ENCODE results near the gene TEKT5. TPM values are rescaled to one million over a fixed set of nuclear protein-coding genes. Genes with fewer than 3 reads are reported as not detected.
"Not testable (repeated sequence)": the region's sequence is repeated elsewhere in the genome, so short reads cannot be mapped to it uniquely, and the experiment has no call there.

The TEKT5 gene
- total RNA-seq, 1 donor from 2014 or later = 0.12 TPM

DNA sequence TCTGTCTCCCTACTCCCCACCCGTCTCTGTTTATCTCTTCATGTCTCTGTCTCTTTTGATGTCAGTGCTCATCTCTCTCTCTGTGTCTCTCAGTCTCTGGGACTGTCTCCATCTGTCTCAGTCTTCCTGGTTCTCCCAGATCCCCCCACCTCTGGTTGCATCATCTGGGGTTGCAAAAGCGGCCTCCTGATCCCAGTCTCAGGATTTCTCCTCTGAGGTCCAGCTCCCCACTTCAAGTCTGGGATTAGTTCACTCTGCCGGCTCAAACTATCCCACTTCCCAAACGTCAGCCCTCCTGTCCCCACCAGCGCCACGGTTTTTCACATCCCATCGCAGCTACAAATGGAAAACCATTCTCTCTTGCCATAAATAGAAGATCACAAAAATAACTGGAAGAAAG lies 9.0 kb downstream of the TEKT5 start:
- no peak for DNase-seq (ENCODE audit: extremely low read depth, low read depth, low spot score)

DNA sequence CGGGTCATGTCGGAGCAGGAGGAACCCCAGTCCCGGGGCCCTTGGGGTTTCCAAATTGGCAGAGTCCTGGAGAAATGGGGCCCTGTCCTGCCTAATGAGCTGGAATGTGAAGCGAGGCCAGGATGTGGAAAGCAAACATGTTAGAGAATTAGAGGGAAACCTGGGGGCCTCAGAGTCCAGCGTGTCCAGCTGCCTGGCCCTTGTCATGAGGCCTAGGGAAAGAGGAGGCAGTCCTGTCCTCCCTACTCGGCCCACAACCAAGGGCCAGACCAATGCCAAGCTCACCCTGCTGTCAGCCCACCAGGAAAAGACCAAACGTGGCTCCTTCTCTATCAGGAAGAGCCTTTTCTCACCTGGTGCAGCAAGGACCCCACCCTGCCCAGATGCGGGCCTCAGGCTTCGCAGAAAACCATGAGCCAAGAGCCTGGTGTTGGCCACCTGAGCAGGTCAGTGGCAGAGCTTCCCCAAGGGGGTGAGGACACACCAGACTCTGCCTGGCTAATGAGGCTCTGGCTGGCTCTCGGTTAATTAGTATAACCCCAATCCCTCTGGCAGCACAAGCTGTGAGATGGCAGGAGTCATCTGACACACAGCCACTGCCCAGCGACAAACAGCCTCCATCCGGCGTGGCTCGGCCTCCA lies 10.1 kb downstream of the TEKT5 start:
- DNase-seq (ENCODE audit: extremely low read depth, low read depth, low spot score) = no peak

DNA sequence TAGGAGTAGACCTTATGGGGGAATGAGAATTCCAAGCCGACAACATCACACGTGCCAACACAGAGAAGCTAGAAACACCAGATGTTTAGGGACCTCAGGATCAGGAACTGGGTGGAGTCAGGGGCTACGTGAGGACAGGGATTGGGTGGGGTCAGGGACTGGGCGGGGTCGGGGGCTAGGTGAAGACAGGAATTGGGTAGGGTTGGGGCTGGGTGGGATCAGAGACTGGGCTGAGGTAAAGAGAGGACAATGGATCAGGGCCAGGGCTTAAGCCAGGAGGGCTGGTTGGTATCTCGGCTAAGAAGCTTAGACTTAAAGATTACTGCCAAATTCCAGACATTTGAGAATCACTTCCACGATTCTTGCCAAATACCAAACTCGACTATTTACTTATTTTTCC lies 11.6 kb downstream of the TEKT5 start:
- DNase-seq (ENCODE audit: extremely low read depth, low read depth, low spot score) = no peak

DNA sequence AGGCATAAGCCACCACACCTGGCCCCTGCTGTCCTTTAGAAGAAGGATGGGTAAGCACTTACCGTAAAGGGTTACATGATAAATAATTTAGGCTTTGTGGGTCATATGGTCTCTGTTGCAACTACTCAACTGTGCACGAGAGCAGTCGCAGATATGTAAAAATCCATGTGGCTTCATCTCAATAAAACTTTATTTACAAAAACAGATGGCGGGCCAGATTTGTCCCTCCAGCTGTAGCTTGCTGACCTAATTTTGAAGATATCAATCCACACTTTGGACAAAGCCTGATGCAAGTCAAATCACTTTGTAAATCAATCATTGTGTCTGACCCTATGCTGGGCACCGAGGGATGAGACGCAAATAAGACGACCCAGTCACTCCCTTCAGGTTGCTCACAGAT lies 12.1 kb downstream of the TEKT5 start:
- no peak for DNase-seq (ENCODE audit: extremely low read depth, low read depth, low spot score)

DNA sequence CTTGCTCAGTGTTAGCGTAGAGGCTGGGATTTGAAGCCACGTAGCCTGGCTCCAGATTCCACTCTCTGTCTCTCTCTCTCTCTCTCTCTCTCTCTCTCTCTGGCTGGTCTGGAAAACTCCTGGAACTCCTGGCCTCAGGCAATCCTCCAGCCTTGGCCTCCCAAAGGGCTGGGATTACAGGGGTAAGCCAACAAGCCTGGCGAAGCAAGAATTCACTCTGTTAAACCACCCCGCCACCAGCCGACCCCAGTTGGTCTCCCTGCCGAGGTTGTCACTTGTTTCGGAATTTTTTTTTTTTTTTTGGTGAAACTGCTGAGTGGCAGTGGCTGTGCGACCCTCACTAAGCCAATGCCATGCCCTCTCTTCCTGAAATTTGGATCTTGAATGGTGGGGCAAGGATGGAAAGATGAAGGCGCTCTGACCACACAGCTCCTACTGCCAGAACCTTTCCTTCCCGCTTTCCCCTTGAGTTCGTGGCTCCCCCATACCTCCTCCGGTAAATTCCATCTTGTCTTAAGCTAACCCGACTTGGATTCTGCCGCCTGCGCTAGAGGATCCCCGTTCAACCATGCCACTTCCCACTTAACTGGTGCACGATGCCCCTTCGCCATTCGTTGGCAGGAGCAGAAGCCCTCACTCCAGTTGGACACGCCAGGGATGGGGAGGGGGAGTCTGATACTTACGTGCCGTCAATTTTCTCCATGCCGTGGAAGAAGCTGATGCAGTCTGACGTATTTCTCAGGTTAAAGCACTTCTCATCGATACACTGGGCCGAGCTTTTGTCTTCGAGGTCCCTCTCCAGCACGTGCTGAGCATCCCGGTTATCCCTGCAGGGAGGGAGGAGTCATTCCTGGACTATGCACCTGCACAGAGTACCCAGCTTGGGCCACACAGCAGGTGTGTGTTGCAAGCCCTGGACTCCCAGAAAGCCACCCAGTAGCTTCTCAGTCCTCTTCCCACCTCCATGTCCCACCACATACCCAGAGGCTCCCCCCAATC lies 13.1 kb downstream of the TEKT5 start:
- DNase-seq (ENCODE audit: extremely low read depth, low read depth, low spot score) = no peak

DNA sequence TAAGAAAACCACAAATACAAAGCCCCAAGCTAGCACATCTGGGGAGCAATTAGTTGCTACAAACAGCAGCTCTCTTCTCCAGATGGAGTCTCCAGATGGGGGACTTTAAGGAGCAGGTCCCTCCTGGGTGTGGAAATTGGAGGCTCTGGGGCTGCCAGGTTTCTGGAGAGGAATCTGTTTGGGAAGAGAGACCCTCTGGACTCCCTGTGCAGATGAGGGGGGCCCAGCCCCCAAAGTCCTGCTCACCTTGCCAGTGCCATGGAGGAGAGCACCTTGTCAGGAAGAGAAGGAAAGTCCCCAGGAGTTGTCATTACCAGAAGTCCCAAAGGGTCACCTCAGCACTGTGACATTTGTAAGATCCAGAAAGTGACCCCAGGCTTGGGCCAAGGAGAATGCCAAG lies 14.8 kb downstream of the TEKT5 start:
- no peak for DNase-seq (ENCODE audit: extremely low read depth, low read depth, low spot score)

DNA sequence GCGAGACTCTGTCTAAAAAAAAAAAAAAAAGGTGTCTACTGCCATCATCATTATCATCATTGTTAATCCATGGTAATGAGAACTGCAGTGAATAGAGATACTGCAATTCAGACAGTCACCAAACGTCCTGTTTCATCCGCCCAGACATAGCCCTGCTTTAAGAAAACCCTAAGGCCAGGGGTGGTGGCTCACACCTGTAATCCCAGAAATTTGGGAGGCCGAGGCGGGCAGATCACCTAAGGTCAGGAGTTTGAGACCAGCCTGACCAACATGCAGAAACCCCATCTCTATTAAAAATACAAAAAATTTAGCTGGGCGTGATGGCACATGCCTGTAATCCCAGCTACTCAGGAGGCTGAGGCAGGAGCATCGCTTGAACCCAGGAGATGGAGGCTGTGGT lies 15.3 kb downstream of the TEKT5 start:
- not testable (repeated sequence) for DNase-seq (ENCODE audit: extremely low read depth, low read depth, low spot score)

DNA sequence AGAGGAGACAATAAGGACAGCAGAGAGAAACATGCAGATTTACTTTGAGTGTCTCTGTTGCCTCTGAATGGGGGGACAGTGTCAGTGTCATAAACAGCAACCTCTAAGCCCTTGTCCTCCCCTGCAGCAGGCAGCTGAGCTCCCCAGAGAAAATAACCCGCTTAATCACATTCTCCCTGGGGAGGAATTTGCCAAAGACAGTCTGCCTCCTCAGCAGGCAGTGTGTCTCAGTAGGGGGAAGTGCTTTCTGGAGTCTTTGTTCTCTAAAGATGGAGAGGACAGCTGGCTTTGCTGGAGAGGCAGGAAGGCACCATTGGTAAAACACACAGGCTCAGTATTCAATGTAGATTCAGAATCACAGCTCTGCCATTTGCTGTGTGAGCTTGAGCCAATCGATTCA lies 16.1 kb downstream of the TEKT5 start:
- no peak for DNase-seq (ENCODE audit: extremely low read depth, low read depth, low spot score)

DNA sequence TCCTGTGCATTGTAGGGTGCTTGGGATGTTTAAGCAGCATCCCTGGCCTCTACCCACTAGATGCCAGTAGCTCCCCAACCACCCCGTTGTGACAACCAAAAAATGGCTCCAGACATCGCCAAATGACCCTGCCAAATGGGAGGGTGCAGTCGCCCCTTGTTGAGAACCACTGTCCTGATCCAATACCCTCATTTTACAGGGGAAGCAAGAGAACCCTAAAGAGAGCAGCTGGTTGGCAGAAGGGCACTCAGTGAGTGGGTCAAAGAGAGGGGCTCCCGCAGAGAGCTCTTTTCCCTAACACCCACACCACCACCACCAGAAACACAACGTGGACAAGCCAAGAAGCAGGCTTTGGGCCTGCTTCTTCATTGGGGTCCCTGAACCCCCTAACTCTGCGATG lies 18.4 kb downstream of the TEKT5 start:
- no peak for DNase-seq (ENCODE audit: extremely low read depth, low read depth, low spot score)

DNA sequence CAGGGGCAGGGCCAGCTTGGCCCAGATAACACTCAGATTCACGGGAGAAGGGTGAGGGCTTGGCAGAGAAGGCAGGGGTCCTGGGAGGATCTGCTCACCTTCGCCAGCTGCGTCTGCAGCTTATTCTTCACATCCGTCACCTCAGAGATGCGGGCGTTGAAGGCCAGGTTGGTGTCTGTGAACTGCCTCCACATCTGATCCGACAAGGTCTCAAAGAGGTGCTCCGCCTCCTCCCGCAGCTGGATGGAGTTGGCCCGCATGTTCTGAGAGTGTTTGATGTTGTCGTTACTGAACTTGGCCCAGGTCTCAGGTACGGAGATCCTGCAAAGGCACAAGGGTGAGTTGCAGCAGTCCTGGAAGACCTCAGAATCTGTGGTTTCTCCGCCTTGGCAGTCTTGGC lies 18.9 kb downstream of the TEKT5 start:
- DNase-seq (ENCODE audit: extremely low read depth, low read depth, low spot score) = no peak

DNA sequence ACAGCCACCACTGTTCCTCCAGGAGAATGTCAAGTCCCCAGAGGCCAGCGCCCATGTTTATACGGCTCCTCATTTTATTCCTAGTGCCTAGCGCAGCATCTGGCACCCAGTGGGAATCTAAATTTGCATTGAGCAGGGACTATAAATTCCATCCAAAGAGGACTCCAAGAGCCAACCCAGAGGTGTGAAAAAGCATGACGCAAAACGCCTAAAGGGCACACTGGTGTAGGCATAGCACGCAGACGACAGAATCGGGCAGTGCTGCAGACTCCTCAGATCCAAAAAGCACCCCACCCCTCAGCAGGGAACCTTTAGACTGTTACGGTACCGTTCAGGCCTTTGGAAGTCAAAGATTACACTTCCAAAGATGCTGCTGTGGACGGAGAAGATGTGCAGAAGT lies 19.5 kb downstream of the TEKT5 start:
- DNase-seq (ENCODE audit: extremely low read depth, low read depth, low spot score) = no peak

DNA sequence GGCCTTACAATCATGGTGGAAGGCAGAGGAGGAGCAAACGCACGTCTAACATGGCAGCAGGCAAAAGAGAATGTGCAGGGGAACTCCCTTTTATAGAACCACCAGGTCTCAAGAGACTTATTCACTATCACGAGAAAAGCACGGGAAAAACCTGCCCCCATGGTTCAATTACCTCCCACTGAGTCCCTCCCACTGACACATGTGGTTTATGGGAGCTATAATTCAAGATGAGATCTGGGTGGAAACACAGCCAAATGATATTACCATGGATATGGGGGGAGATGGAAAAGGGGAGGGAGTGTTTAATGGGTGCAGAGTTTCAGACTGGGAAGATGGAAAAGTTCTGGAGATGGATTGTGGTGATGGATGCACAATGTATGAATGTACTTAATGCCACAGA lies 23.0 kb downstream of the TEKT5 start:
- no peak for DNase-seq (ENCODE audit: extremely low read depth, low read depth, low spot score)

DNA sequence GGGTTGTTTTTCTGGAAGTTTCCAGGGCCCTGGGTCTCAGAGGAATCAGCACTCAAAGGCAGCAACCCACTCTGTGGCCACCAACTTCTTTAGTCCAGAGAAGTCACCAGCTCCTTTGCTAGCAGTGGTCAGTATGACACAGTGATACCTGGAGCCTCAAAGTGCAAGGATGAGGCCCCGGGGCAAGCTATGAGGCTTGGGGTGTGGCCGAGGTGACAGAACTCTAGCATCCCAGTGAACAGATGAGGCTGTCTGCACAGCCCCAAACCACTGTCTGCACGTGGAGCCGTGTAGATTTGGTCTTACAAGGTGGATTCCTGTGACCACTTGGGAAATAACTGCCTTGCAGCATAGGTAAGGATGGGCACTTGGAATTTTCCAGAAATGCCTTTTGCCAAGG lies 24.9 kb downstream of the TEKT5 start:
- no peak for DNase-seq (ENCODE audit: extremely low read depth, low read depth, low spot score)

DNA sequence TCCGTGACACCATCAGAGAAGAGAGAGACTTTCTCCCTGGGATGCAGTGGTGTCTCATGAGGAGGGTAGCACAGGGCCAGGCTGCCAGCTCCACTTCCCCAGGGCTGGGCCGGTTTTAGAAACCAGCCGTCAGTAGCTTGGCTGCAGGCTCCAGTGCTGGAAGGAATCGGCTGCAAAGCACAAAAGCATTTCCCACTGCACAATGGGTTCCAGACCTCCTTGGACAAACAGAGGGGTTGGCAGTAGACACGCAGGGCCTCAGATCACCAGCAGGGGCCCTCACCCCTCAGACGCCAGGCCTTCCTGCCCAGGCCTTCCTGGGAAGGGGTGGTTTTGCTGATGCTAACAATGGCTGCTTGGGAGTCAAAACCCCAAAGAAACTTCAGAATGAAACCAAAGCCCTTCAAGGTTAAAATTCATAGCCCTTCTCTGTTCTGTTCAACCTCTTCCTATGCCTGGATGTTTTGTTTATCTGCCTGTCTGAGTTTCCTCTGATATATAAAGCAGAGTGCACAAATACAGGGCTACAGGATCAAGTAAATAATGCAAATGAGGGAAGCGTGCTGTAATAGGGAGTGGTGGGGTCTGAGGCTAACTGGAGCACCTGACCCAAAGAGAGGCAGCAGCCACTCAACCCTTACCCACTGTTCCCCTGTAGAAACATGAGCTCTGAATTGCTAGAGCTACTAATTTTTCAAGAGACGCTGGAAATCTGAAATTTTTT lies 26.2 kb downstream of the TEKT5 start:
- DNase-seq (ENCODE audit: extremely low read depth, low read depth, low spot score) = no peak

DNA sequence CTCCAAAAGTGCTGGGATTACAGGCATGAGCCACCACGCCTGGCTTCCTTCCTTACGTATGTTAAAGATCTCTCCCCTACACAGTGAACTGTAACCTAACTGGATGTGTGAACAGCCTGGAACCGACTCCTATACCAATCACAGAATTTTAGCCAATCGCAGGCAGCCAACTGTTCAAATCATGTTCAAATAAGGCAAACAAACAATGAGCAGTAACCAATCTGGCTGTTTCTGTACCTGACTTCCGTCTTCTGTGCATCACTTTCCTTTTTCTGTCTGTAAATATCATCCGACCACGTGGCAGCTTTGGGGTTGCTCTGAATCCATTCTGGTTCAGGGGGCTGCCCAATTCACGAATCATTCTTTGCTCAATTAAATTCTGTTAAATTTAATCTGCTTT lies 27.5 kb downstream of the TEKT5 start:
- DNase-seq (ENCODE audit: extremely low read depth, low read depth, low spot score) = no peak

DNA sequence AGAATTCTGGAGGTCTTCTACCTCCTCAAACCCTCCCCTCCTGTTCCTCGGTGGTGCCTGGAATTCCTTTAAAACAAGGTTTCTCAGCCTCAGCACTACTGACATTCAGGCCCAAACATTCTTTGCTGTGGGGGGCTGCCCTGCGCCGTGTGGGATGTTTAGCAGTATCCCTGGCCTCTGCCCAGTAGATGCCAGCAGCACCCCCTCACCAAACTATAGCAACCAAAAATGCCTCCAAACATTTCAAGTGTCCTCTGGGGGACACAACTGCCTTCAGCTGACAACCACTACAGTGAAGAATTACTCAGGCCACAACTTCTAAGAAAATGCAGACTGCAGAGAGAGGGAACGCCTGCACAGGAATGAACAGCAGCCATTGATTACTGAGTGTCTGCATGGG lies 28.4 kb downstream of the TEKT5 start:
- DNase-seq (ENCODE audit: extremely low read depth, low read depth, low spot score) = no peak

DNA sequence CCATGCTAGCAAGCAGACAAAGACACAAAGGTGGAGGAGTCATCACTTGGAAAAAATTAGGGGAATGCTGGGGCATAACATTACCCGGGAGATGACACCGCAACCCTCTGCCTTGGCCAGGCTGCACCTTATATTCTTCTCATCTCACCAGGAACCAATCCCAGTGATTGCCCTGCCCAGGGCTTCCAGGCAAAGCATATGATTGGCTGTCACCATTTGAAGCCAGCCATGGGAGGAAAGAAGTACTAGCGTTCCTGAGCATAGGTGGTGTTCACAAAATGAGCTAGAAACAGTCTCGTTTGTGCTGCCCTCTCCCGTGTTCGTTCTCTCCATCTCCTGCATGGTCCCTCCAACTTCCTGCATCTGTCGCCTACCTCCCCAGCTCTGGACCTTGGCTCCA lies 29.6 kb downstream of the TEKT5 start:
- DNase-seq (ENCODE audit: extremely low read depth, low read depth, low spot score) = no peak

DNA sequence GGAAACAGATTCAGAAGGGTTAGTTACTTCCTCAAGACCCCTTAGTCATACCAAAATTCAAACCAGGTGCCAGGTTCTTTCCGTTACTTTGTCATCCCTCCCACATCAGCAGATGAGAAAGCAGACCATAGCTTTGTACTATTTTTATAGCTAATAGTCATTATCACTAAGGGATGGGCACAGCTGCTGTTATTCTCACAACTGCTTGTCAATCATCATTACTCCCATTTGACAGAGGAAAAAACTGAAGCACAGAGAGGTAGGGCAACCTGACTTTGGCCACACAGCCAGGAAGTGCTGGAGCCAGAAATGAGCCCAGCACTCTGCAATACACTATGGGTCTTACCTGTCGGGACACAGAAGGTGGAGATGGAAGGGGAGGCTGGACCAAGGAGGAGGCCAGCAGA lies 30.0 kb downstream of the TEKT5 start:
- no peak for DNase-seq (ENCODE audit: extremely low read depth, low read depth, low spot score)

DNA sequence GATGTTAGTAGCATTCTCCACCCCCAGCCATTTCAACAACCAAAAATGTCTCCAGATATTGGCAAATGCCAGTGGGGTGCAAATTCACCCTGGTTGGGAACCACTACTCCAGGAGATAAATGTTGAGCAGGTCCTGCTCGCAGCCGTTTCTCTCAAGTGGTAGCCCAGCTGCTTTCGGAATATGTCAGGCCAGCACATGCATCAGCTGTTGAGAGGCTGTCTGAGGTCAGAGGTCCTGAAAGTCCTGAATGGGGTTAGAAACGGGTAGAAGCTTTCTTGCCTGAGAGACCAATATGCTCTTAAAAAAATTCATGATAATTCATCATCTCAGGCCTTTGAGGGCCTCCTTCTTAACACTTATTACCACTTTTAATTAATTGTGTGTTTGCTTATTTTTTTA lies 31.0 kb downstream of the TEKT5 start:
- DNase-seq (ENCODE audit: extremely low read depth, low read depth, low spot score) = no peak

DNA sequence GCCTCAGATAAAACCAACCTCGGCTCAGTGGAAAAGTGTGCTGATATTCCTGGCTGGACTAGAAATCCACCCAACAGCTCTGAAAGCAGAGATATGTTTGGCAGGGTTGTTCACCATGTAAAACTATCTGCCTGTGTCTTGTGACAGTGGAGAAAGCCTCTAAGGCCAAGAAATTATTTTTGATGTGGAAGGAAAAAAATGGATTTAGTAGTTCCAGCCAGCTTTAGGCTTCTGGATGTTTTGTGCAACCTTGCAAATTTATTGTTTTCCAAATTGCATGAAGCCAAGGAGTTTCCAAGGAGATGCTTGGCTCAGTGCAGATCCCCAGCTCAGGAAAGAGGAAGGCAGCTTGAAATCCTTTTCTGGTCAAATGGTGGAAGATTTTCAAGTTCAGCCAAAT lies 31.6 kb downstream of the TEKT5 start:
- DNase-seq (ENCODE audit: extremely low read depth, low read depth, low spot score) = no peak

DNA sequence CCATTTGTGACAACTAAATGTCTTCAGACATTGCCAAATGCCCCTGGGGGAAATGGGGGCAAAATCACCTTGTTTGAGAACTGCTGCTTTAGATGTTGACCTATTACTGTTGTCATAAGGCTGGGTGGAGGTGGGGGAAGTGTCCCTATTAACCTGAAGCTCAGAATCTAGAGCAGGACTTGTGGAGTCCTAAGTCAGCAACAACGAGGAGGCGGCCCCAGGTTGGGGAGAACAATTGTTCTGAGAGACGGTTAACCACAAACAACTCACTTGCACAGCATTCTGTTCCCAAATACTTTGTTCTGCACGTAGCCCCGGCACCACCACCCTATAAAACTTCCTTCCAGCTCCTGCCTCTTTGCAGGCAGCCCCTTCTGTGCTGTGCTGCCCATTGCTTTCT lies 32.5 kb downstream of the TEKT5 start:
- DNase-seq (ENCODE audit: extremely low read depth, low read depth, low spot score) = no peak

DNA sequence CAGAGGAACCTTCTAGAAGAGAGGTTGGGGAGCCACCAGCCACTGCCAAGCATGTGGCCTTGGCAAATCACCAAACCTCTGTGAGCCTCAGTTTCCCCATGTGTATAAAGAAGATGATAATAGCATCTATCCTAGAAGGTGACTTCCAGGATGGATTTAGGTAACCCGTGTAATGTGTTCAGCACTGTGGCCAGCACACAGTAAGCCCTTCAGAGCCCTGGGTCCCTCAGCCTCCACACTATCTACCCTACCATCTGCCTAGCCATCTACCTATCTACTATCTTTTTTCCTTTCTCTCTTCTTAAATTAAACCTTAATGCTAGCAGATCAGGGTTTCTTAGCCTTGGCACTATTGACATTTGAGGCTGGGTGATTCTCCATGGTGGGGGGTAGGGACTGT lies 33.0 kb downstream of the TEKT5 start:
- DNase-seq (ENCODE audit: extremely low read depth, low read depth, low spot score) = no peak
